Activated effector memory CD4-positive, alpha-beta T cell treated with anti-CD3 and anti-CD28 coated beads, Interleukin-2, amount 50 U/mL, for 16 hours (primary cell): ENCODE results near the gene GIMAP2.
A peak's percentile ranks its signal among the peaks of the same experiment; 100 is the strongest.
"Not testable (repeated sequence)": the region's sequence is repeated elsewhere in the genome, so short reads cannot be mapped to it uniquely, and the experiment has no call there.

Experiments used
- DNase-seq: peaks from one replicate; pipeline ENCODE4 v3.0.0-alpha.2; 2020

GIMAP2 gene

GRCh38 chr7:150678601-150679000, 6.9 kb upstream of the GIMAP2 start:
- DNase-seq: peak; percentile 78

GRCh38 chr7:150680364-150680763, 5.1 kb upstream of the GIMAP2 start:
- not testable (repeated sequence) for DNase-seq

DNA sequence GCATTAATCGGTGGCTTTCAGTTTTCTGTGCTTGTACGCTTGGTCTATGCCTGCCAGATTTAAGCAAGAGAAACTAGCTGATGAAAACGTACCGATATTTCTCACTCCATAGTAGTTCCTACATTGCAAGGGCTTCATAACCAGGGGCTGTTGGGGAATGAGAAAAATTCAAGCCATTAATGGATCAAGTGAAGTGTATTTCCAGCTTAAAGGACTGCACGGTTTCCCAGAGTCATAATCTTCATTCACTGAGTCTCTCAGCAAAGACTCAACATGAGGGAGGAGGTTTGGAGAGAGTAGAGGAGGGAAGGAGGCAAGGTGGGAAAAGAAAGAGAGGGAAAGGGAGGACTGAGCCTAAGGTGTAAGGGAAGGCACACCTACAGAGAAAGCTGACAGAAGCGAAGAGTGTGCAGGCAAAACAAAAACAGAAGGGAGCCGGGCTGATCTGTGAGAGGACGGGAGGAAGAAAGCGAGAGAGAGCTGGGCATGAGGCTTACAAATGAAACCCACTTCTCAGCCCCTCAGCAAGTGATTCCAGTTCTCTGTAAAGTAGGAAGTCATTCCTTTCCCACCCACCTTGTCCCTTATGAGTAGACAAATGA, 625 bp downstream of the GIMAP2 start:
- no peak for DNase-seq

DNA sequence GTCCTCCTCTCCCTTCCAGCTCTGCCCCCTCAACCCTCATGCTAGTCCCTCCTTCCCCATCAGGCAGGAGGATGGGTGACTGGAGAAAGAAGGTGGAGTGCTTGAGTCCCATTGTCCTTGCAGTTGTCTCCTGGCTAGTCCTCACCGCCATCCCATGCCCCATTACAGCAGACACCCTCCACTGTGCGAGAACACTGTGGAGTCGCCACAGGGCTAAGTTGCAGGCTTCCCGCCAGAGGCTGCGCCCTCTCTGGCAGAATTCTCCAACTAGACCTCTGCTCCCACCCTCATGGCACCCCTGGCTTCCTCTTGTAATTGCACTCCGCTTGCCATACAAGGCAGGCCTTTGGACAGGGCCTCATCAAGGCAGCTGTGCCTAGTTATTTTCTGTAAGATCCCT, 3.1 kb downstream of the GIMAP2 start:
- no peak for DNase-seq

GRCh38 chr7:150695654-150696053, 10.1 kb downstream of the GIMAP2 start:
- DNase-seq: no peak

DNA sequence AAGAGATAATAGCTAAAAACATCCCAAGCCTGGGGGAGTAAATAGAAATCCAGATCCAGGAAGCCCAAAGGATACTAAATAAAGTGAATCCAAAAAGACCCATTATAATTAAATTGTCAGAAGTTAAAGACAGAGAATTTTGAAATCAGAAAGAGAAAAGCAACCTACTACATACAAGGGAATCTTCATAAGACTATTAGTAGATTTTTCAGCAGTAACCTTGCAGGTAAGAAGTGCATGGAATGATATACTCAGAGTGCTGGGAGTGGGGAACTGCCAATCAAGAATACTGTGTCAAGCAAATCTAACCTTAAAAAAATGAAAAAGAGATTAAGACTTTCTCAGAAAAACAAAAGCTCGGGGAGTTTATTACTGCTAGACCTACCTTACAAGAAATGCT, 17.7 kb downstream of the GIMAP2 start:
- DNase-seq: no peak

DNA sequence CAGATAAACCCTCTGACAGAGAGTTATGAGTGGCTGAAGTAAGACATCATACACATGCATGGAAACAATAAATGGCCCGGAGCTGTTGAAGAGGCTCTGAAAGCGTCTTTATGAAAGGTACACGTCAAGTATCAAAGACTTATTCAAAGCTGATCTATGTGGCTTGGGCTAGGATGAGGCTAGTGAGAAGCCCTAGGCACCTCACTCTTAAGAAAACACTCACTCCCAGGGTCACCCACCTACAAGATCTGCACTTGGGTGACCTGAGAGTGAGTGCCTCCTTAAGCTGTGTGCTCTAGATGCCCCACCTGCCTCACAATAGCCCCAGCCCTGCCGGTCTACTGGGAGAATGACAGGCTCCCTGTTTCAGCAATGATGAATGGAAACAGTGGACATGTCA, 29.8 kb downstream of the GIMAP2 start:
- peak; percentile 71 for DNase-seq

GRCh38 chr7:150715738-150716137, 30.2 kb downstream of the GIMAP2 start:
- no peak for DNase-seq

GRCh38 chr7:150716368-150716767, 30.9 kb downstream of the GIMAP2 start, which contains the start of gene GIMAP1:
TSS of gene GIMAP1 (plus strand) at chr7:150716613. CDS start at chr7:150719048, 2,435 bp downstream.
- DNase-seq: peak; percentile 82

- no peak for DNase-seq
Observed at GRCh38 chr7:150716939-150717338, 31.4 kb downstream of the GIMAP2 start.

DNA sequence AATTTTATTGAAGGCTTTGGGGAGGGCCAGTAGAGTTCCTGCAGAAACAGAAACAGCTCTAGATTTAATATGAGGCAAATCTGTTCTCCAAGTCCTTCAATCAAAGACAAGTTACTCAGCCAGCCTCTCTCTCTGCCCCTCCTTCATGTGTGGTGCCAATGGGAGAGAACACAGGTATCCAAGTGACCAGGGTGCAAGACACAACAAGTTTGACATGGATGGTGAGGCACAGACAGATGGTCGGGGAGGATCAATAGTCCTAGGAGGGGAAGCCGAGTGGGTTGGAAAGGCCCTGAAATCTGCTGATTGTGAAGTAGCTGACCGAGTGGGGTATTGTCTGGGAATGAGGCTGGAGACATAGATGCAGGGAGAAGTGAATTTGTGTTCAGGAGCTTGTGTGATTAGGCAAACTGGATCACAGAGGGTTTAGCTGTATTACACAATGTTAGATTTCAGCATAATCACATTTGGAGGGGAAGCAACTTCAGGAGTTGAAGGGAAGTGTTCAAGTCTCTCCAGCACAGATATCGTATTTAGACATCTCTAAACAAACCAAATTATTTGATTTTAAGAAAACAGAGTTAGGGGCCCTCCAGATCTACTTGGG, 32.4 kb downstream of the GIMAP2 start:
- no peak for DNase-seq

DNA sequence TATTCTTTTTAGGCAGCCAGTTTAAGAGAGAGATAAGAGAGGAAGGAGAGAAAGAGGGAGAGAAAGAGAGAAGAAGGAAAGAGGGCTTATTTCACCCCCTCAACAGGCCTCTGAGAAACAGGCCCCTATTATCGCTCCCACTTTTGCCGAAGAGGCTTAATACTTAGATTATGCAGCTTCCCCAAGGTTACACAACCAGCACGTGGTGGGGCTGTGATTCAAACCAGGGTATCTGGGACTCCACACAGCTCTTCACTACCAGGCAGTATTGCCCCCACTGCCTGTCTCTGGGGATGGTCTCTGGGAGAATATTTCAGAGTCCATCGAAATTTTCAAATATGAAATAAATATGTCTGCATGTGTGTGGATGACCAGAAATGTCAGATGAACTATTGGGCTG, 33.9 kb downstream of the GIMAP2 start:
- DNase-seq: no peak

- DNase-seq: no peak
Observed at GRCh38 chr7:150719960-150720891, 34.7 kb downstream of the GIMAP2 start.

GRCh38 chr7:150721970-150722373, 36.5 kb downstream of the GIMAP2 start:
- DNase-seq: no peak

DNA sequence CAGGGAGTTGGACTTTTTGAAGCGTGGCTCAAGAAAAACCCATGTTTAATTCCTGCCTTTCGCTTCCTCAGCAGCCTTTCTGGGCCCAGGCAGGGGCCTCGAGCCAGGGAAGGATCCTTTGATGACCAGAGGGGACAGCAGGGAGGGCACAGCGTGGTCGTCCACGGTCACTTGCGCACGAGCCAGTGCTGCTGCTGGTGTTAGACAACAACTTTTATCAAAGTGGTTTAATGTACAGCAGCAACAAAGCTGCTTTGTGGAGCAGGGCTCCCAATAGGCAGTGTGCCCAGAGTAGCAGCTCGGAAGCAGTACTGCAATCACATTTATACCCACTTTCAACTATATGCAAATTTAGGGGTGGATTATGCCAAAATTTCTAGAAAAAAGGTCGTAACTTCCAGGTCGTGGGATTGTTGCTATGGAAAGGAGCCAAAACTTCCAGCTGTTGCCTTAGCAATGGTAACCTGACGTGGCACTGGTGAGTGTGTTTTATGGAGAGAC, 37.0 kb downstream of the GIMAP2 start:
- no peak for DNase-seq

DNA sequence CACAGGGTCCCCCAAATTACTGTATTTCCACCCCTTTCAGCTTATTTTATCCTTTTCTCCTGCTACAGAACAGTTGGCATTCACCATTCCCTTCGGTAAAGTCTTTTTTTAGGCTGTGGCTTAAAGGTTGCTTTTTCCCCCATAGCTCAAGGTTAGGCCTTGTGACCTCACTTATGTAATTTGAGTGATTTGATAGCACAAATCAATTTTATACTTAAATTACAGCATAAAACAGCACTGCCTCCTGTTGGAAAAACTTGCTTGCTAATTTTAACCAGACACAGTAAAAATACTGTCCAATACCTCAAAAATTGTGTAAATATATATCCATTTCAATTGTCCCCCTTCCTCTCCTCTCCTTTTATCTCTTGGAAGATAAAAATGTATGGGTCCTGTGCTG, 38.0 kb downstream of the GIMAP2 start:
- no peak for DNase-seq

- no peak for DNase-seq
Observed at GRCh38 chr7:150727381-150727780, 41.9 kb downstream of the GIMAP2 start.

DNA sequence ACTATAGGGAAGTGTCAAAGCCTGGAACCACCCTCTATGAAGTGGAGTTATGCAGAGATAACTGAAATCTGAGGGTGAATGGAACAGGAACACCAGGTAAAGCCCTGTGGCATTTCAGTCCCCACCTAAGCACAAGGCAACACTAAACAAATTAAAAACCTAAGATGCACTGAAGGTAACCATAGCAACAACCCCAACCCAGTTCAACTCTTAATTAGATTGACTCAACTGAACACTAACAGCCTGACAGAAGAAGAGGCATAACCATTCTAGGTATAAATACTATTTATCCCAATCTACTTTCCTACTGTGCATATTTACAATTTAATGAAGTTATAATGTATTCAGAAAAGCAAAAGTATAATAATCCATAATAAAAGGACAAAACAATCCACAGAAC, 42.5 kb downstream of the GIMAP2 start:
- no peak for DNase-seq

GRCh38 chr7:150728609-150729008, 43.1 kb downstream of the GIMAP2 start:
- no peak for DNase-seq

DNA sequence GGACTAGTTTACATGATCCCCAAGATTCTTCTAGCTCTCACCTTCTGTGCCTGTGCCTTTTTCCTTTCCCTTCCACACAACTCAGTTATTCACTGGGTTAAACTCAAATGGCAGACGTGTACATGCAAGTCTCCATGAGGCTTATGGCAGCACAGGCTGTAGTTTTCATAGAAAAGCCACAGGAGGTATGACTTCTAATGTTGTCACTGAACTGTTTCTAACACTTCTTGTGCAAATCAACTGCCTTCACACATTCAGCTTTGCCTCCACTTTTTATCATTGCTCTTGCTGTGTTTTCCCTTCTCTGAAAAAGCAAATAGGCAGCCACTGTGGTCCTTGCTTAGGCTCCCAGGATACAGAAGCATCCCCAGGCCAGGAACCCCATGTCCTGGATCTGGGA, 46.4 kb downstream of the GIMAP2 start:
- no peak for DNase-seq

GRCh38 chr7:150732786-150733481, 47.4 kb downstream of the GIMAP2 start:
- no peak for DNase-seq

DNA sequence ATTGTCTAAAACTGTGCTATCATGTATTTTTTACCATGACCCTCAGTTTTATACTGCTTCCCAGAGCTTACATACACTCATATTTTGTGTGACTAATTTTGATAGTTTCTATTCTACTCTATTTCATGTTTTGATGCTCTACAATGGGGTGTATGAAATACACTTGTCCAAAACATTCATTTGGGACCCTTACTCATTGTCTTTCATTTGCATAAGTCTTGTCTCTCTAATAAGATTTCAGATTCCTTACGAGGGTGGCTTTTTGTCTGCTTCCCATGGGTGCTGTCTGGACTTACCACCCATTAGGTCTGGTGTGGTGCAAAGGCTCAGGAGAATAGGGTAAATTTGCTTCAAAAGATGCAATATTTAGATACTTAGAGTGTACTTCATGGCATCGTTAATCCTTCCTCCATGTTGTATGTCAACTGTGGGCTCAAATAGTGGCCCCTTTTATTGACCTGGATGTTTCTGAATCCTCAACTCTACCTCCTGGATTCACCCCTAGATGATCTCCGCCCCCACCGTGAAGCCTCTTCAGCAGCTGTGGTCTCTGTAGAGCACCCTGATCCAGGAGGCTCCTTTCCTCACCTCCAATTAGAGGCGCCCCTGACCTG, 48.1 kb downstream of the GIMAP2 start:
- DNase-seq: no peak

GRCh38 chr7:150734254-150734653, 48.7 kb downstream of the GIMAP2 start:
- DNase-seq: no peak
